HCT116 (cell line): ENCODE data around the gene IFRD1.

Experiments
- ATF3 ChIP-seq: IDR thresholded peaks from 2 replicates; pipeline ENCODE4 v1.6.1; 2012
- CTCF ChIP-seq, 3 experiments: fragments of 200-600 bp in 1 of 3; sonication (generic) in 1 of 3; IDR thresholded peaks in 2 of 3; conservative IDR thresholded peaks in 1 of 3; 2 replicates each; pipeline ENCODE4 v1.5.1; 2012 to 2017; ENCODE audit warnings: low read depth in 2 of 3, low read length in 2 of 3, antibody characterized with exemption in 1 of 3, borderline replicate concordance in 1 of 3, control low read depth in 1 of 3, mild to moderate bottlenecking in 1 of 3, mixed read lengths in 1 of 3, mixed run types in 1 of 3, moderate library complexity in 1 of 3; ENCODE audit not compliant: insufficient read depth in 1 of 3
- EZH2phosphoT487 ChIP-seq: fragments of 200-600 bp; IDR thresholded peaks from 2 replicates; pipeline ENCODE4 v1.6.1; 2018; ENCODE audit warnings: antibody characterized with exemption, borderline replicate concordance
- POLR2A ChIP-seq: IDR thresholded peaks from 2 replicates; pipeline ENCODE4 v1.7.0; 2011; ENCODE audit warnings: borderline replicate concordance; ENCODE audit not compliant: insufficient read depth, insufficient read length; ENCODE audit errors: extremely low read depth
- POLR2AphosphoS5 ChIP-seq: IDR thresholded peaks from 2 replicates; pipeline ENCODE4 v1.6.1; 2011; ENCODE audit warnings: mild to moderate bottlenecking, low read depth, low read length, moderate library complexity

- TF ChIP-seq CTCF (IDR thresholded peaks at IDR 0.05 in 2 of 3, conservative IDR thresholded peaks at IDR 0.05 in 1 of 3; ENCODE audit: borderline replicate concordance in 1 of 3, insufficient read depth in 1 of 3, low read depth in 2 of 3, low read length in 2 of 3) (no peak), POLR2AphosphoS5 (no peak), POLR2A (no peak), EZH2phosphoT487 (no peak), ATF3 (no peak)
These were observed 44.4 kb downstream of the IFRD1 start for GRCh38 chr7:112494656-112495055.
